GM21515 (cell line): ENCODE results near the gene IL5.
"Not testable (repeated sequence)": the region's sequence is repeated elsewhere in the genome, so short reads cannot be mapped to it uniquely, and the experiment has no call there.

Experiments used
- ATAC-seq: cut with Tn5 transposase; IDR thresholded peaks from one replicate; pipeline ENCODE4 v1.9.1; 2021; ENCODE audit not compliant: unreplicated experiment

IL5 gene

DNA sequence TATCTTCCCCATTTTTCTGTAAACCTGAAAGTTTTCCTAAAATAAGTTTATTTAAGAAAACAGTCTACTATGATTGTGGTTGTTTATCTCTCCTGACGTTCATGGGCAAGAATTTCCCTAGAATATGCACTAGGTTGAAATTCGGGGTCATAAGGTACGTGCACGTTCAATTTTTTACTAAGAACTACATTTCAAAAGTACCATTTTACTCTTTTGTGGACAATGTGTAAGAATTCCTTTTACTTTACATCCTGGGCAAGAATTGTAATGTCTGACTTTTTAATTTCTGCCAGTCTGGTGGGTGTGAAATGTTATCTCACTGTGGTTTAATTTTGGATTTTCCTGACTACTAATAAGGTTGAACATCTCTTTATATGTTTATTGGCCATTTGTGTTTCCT lies 12.4 kb downstream of the IL5 start:
- no peak for ATAC-seq

DNA sequence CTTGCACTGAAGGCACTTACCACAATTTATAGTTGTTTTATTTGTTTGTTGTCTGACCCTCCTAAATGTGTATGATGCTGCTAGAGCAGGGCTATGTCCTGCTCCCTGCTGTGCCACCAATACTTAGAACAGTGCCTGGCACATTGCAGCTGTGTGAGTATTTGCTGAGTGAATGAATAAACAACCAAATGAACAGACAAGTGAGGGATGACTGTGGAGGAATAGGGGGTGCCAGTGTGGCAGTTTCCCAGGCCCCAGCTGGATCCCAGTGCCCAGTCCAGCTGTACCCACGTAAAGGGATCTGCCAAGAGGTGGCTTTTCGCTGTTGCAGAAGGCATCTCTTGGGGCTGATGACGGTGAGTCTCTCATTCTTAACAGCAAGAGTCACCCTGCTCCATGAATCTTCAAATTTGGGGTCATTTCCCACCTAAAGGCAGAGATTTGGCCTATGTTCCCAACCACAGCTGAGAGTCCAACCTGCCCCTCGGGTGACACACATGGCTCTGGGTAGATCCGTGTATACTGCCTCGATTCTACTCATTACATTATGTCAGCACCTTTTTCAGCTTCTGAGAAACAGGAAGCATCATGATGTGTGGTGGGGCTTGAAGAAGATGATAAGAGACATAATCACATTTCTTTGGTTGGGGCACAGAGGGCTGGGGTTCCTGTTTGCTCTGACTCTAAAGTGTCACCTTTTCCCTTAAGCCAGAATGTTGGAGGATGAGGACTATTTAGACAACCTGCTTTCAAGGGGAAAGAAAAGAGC lies 14.3 kb downstream of the IL5 start:
- no peak for ATAC-seq

DNA sequence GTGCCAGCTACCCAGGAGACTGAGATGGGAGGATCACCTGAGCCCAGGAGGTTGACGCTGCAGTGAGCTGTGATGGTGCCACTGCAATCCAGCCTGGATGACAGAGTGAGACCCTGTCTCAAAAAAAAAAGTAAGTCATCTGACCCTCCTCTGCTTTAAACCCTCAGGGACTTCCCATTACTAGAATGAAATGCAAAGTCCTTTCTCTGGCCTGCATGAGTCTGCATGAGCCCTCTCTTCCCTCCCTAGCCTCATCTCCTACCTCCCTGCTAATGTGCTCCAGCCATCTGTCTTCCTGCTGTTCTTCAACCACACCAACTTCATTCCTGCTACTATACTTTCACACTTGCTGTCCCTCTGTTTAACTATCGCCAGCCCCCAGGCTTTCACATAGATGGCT lies 15.3 kb downstream of the IL5 start:
- ATAC-seq: no peak

DNA sequence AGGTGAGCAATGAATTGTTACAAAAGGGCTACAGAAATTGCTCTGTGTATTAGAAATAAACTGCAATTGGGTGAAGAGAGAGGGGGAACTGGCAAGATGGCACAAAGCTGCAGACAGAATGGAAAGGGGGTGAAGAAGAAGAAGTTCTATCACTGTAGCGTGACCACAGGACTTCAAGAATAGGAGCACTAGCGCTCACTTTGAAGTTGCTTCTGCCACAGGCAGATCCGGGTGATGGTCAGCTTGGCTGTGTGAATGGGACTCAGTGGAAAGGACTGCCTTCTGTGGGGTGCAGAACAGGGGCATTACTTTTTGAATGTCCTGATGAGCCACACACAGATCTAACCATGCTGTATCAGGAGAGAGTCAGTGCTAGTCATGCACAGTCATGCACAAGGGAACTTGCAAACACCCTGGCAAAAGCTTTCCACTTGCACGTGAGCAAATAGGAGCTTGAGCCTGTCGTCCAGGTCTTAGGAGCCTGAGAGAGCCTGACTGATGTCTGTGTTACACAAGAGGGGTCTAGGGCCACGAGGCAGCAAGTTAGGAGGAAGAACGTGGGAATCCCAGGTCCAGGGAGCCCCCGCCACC lies 16.3 kb downstream of the IL5 start:
- no peak for ATAC-seq

DNA sequence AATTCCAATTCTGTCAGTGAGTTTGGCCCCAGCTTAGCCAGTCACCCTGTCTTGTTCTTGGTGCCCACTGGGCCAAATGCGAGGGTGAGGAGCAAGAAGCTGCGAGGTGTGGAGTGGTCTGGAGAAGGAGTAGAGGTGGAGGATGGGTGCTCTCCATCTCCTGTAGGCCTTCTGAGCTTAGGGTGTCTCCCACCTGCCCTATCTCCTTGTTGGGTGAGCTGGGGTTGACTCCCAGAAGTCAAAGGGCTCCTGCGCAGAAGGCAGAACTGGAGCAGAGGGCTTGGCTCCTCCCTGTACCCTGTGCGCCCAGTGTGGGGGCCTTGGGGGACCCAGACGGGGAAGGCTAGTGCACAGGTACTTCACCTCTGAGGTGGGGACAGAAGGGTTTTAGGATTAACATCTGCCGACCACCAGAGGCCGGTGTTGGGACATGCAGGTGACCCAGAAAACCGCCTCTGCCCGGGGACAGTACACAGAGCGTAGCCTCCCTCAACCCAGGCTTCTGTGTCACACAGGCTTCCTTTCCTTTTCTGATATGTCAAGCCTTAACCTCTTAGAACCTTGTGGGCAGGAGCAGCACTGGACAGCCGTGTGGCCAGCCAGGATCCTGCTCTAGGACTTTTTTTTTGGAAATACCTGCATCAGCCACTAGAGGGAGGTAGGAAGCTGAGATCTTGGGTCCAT lies 16.9 kb downstream of the IL5 start:
- no peak for ATAC-seq

DNA sequence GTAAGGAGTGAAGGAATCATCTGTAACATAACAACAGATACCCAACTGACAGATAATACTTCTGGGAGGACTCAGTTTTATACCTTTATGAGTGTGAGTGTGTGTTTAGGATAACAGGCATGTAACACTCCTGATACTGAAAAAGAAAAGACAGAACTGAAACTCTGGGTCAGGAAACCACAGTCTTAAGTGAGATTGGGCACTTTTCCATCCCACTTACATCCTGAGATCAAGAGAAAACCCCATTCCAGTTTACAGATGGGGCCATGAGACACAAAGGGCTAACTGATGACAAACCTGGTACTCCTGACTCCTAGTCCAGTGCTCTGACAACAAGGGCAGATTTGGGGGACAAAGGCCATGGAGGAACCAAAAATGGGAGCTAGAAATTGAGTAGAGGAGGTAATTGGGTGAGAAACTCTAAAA lies 18.0 kb downstream of the IL5 start:
- peak; percentile 66 for ATAC-seq

DNA sequence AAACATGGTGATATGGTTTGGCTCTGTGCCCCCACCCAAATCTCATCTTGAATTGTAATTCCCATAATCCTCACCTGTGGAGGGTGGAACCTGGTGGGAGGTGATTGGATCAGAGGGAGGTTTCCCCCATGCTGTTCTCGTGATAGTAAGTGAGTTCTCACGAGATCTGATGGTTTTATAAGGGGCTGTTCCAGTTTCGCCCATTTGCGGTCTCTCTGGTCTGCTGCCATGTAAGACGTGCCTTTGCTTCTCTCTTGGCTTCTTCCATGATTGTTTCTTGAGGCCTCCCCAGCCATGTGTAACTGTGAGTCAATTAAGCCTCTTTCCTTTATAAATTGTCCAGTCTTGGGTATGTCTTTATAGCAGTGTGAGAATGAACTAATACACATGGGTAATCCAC lies 18.4 kb downstream of the IL5 start:
- ATAC-seq: not testable (repeated sequence)

DNA sequence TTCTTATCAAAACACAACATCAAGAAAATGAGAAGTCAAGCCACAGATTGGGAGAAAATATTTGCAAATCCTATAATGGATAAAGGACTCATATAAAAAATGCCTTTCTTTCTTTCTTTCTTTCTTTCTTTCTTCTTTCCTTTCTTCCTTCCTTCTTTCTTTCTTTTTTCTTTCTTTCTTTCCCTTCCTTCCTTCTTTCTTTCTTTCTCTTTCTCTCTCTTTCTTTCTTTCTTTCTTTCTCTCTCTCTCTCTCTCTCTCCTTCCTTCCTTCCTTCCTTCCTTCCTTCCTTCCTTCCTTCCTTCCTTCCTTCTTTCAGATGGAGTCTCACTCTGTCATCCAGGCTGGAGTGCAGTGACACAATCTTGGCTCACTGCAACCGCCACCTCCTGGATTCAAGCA lies 21.3 kb downstream of the IL5 start:
- ATAC-seq: not testable (repeated sequence)

DNA sequence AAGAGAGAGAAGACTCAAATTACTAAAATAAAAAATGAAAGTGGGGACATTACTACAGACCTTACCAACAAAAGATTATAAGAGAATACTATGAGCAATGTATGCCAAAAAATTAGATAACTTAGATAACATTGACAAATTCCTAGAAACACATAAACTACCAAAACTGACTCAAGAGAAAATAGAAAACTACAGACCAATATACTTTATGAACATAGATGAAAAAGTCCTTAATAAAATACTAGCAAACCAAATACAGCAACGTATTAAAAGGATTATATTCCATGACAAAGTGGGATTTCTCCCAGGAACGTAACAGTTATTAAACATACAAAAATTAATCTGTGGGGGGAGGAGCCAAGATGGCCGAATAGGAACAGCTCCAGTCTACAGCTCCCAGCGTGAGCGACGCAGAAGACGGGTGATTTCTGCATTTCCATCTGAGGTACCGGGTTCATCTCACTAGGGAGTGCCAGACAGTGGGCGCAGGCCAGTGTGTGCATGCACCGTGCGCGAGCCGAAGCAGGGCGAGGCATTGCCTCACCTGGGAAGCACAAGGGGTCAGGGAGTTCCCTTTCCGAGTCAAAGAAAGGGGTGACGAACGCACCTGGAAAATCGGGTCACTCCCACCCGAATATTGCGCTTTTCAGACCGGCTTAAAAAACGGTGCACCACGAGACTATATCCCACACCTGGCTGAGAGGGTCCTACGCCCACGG lies 29.5 kb downstream of the IL5 start:
- not testable (repeated sequence) for ATAC-seq

DNA sequence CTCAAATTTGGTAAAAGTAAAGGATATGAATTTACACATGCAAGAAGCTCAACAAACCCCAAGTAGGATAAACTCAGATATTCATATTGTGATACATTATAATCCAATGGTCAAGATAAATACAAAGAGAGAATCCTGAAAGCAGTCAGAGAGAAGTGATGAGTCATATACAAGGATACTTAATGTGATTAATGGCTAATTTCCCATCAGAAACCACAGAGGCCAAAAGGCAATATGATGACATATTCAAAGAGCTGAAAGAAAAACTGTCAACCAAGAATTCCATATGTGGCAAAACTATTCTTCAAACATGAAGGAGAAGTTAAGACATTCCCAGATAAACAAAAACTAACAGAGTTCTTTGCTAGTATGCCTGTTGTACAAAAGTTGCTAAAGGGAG lies 33.2 kb downstream of the IL5 start:
- no peak for ATAC-seq

DNA sequence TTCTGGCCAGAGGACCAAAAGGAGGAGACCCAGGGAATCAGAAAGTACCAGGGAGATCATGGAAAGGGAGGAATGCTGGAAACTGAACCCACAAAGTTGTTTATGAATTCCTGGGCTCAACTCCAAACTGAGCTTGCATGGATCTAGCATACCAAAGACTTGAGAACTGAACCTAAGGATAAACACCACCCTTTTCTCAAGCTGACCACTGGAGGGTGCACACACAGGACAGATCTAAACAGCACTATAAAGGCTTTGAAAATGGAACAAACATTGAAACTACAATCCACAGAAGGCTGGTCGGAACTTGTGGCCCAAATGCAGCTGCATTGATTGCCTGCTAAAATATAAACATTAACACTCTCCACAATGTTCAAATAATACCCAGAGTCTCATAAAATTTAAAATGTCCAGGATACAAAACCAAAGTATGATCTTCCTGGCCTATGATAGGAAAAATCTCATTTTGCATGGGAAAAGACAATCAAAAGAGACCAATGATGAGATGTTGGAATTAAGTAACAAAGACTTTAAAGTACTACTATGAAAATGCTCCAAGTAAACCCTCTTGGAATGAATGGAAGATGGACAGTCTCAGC lies 37.1 kb downstream of the IL5 start:
- no peak for ATAC-seq

DNA sequence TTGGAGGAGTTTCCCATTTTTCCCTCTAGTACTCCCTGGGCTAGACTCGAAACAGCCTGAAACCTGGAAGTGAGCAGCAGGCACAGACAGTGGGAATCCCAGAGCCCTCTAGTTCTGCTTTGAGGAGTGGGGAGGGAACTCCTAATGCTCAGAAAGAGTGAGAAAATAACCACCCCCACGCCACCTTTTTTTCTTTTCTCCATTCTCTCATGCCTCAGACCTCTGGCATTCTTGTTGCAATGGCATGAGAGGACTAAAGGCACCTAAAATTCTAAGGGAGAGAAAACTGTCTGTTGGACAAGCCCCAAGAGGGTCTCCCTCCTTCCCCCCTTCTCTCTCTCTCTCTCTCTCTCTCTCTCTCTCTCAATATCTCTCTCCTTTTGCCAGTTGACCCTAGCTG lies 37.7 kb downstream of the IL5 start:
- ATAC-seq: no peak

DNA sequence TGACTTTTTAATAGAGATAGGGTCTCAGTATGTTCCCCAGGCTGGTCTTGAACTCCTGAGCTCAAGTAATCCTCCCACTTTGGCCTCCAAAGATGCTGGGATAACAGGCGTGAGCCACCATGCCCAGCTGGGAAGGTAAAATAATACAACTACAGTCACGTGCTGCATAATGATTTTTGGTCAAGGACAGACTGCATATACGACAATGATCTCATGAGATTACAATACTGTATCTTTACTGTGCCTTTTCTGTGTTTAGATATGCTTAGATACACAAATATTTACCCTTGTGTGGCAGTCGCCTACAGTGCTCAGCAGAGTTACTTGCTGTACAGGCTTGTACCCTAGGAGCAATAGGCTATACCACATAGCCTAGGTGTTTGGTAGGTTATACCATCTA lies 38.6 kb downstream of the IL5 start:
- ATAC-seq: no peak

DNA sequence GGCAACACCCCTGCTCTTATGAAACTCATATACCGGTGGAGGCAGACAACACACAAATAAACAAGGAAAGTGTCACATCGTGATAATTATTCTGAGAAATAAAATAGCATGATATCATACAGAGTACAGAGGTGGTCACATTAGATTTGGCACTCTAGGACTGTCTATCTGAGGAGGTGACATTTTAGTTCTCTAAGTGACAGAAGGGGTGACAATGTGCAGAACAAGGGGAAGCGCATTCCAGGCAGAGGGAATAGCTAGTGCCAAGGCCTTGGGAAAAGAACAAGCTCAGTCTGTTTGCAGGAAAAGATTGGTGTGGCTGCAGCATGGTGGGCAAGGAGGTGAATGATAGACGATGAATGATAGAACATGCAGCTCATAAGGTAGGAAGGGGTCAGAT lies 40.1 kb downstream of the IL5 start:
- ATAC-seq: no peak

DNA sequence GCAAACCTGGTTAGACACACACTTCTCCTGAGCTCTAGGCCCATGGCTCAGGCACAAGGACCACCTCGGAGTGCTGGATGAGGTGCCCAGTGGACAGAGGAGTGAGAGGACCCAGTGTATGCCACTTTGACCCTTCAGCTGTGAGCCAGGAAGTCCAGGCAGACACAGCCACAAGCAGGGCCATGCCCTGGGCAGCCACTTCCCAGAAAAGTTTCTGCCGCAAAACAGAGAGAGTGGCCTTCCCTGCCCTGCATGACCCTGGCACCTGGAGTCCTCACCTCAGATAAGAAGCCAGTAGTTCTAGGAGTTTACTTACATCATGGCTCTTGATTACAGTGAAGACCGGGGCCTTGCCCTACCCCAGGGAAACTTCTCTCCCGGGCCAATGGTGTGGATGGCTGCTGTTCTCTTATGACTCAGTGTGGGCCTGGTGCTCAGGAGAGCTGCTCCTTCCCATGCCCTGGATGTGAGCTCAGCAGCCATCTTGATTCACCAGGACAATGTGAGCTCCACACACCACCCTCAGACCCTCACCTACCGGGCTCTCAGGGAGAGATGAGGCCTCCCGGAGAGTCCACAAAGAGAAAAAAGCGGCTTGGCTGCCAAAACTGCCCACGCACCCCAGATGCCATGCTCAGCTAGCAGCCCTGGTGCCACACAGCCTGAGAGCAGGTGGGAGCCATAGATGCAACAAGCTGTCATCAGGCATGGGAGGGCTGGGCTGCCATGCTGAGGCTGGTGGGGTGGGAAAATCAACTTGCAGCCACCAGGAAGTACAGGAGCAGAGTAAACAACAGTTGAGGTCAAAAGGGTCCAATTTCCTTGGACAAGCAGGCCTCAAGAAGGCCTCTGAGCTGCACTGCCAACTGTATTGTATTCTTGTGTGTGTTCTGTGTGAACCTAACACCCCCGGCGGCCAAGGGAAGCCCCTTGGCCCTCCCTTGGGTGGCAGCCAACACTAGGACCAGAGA lies 41.1 kb downstream of the IL5 start:
- ATAC-seq: no peak

DNA sequence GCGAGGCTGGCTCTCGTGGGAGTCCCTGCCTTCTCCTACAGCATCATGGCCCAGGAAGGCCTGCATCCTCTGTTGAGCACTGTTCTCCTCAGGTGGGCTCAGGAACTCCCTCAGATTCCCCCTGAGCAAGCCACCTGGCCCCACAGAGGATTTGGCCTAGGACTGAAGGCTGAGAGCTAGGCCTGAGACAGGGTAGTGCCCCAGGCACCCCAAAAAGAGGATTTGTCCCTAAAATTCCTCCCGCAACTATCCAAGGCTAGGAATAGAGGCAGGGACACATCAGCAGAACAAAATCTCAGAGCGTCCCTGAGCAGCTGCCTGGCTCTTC lies 41.7 kb downstream of the IL5 start:
- no peak for ATAC-seq

DNA sequence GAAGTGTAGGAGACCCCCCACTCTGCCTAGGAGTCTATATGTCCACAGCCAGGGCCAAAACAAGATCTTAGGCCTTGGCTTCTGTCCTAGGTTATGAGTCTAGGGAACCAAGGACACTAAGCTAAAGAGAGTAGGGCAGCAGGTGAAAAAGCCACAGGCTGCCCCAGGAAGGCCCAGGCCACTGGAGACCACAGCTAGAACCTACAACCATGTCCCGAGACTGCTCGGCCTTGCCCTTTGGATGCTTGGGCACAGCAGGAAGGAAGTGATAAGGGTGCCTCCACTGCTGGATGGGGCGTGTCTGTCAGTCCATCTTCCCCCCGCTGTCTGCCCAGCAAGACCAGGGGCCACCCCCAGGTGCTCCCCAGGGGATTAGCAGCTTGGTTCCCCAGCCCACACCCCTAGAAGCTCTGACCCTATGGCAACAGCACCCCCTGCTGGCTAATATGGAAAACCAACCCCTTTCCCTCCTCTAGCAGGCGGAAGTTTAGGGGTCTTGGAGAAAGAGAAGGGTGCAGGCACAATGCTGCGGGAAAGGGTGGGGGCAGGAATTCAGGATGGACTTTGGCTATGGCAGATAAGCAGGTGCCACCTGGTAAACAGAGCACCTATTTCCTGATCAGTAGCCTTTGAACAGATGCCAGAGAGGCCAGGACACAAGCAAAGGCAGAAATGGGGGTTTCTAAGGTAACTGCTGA lies 42.2 kb downstream of the IL5 start:
- no peak for ATAC-seq

DNA sequence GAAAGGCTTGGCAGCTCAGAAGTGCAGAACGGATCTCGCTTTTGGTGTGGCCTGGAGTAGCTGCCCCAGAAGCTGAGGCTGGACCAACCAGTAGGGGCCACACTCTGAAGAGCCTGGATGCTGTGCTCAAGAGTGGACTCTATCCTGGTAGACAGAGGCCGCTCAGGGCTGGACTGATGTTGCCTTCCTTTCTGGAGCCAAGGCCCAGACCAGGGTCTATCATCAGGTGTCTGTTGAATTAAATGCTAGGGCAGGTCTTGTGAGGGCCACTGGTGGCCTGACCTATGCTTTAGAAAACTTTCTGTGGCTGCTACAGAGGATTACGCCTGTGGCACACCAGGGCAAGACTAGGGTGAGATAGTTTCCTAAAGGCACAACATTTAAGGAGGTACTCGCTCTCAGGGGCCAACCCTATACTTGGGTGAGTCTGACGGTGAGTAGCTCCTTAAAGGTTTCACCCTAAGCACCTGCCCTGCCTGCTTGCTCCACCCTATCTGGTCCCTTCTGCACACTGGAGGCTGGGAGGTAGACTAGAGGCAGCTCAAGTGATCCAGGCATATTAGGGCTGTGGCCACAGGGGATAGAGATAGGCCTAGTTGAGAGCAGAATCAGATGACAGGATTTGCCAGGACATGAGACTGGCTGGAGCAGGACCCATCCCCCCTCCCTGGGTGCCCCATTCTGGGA lies 42.9 kb downstream of the IL5 start:
- ATAC-seq: no peak
